H1 (cell line): ENCODE data around the gene SNX30. TPM values are rescaled to one million over a fixed set of nuclear protein-coding genes. Genes with fewer than 3 reads are reported as not detected.

Experiments
- CTCF ChIA-PET: fragments of 300-600 bp; sonication (Branson Sonifier 250); formaldehyde crosslinking; loops from one replicate; lab custom pipeline; 2021; ENCODE audit not compliant: partially characterized antibody; lab: Charles Lee
- POLR2A ChIA-PET: fragments of 300-600 bp; sonication (Branson Sonifier 250); formaldehyde crosslinking; loops from one replicate; lab custom pipeline; 2021; ENCODE audit warnings: inconsistent platforms; ENCODE audit not compliant: partially characterized antibody; lab: Charles Lee
- DNase-seq, 2 experiments: peaks; one replicate each; pipeline versions ENCODE4 v3.0.0 to v3.0.0-alpha.2; 2010 to 2022; ENCODE audit warnings: low spot score in 2 of 2, low read depth in 1 of 2, mixed read lengths in 1 of 2
- FAIRE-seq: peaks from 2 replicates; lab custom pipeline; 2011; peaks lifted over from hg19 to GRCh38; lab: Jason Lieb, UNC
- H2AFZ ChIP-seq: 2 replicates; pipeline ENCODE4 v1.8.1; 2012; ENCODE audit warnings: low read length, inconsistent platforms
- H2AK5ac ChIP-seq: 2 replicates; pipeline ENCODE4 v1.6.1; 2013; ENCODE audit warnings: low read depth, low read length
- H2BK120ac ChIP-seq: replicated peaks from 2 replicates; pipeline ENCODE3; 2013; ENCODE audit warnings: low read depth, low read length, inconsistent platforms
- H2BK12ac ChIP-seq: 2 replicates; pipeline ENCODE4 v1.6.1; 2013; ENCODE audit warnings: low read depth, low read length
- H2BK15ac ChIP-seq: 2 replicates; pipeline ENCODE4 v1.6.1; 2013; ENCODE audit warnings: low read length
- H2BK20ac ChIP-seq: 2 replicates; pipeline ENCODE4 v1.6.1; 2013; ENCODE audit warnings: low read length
- H2BK5ac ChIP-seq: 2 replicates; pipeline ENCODE4 v1.6.1; 2013; ENCODE audit warnings: low read depth, low read length
- H3K14ac ChIP-seq: 2 replicates; pipeline ENCODE4 v1.6.1; 2013; ENCODE audit warnings: inconsistent platforms; ENCODE audit not compliant: insufficient read length
- H3K18ac ChIP-seq: 2 replicates; pipeline ENCODE4 v1.6.1; 2013; ENCODE audit warnings: low read length; ENCODE audit errors: extremely low read depth
- H3K23ac ChIP-seq: 2 replicates; pipeline ENCODE4 v1.6.1; 2013; ENCODE audit warnings: inconsistent platforms; ENCODE audit not compliant: insufficient read length
- H3K23me2 ChIP-seq: 2 replicates; pipeline ENCODE4 v1.6.1; 2013; ENCODE audit warnings: low read depth, low read length
- H3K27ac ChIP-seq: 2 replicates; pipeline ENCODE4 v1.6.1; 2011; ENCODE audit warnings: low read depth, low read length, inconsistent platforms
- H3K27me3 ChIP-seq, 4 experiments: replicated peaks in 1 of 4; 1 replicate in 1 of 4; 2 replicates in 3 of 4; pipeline versions ENCODE4 v1.6.1 to v1.8.1; 2011 to 2013; ENCODE audit warnings: low read length in 3 of 4, mild to moderate bottlenecking in 3 of 4, inconsistent platforms in 2 of 4, mixed read lengths in 2 of 4, moderate library complexity in 1 of 4; ENCODE audit not compliant: control insufficient read depth in 3 of 4, insufficient read depth in 3 of 4; ENCODE audit errors: extremely low read depth in 1 of 4
- H3K36me3 ChIP-seq, 4 experiments: 2 replicates each; pipeline versions ENCODE4 v1.6.1 to v1.8.1; 2011 to 2013; ENCODE audit warnings: mild to moderate bottlenecking in 4 of 4, low read length in 3 of 4, moderate library complexity in 2 of 4, control low read depth in 1 of 4, inconsistent platforms in 1 of 4; ENCODE audit not compliant: insufficient read depth in 4 of 4, control insufficient read depth in 2 of 4
- H3K4ac ChIP-seq: replicated peaks from 2 replicates; pipeline ENCODE3; 2013; ENCODE audit warnings: low read length, low read depth, mixed read lengths, inconsistent platforms; ENCODE audit not compliant: insufficient read length
- H3K4me1 ChIP-seq, 4 experiments: replicated peaks in 1 of 4; 1 replicate in 1 of 4; 2 replicates in 3 of 4; pipeline versions ENCODE4 v1.6.1 to v1.8.1; 2011 to 2013; ENCODE audit warnings: low read length in 3 of 4, inconsistent platforms in 2 of 4, mixed read lengths in 1 of 4; ENCODE audit not compliant: insufficient read depth in 4 of 4, control insufficient read depth in 3 of 4
- H3K4me2 ChIP-seq, 2 experiments: 2 replicates each; pipeline versions ENCODE4 v1.6.1 to v1.8.1; 2011 to 2013; ENCODE audit warnings: low read depth in 2 of 2, low read length in 2 of 2, control low read depth in 1 of 2, inconsistent platforms in 1 of 2, mild to moderate bottlenecking in 1 of 2; ENCODE audit not compliant: insufficient read depth in 1 of 2
- H3K4me3 ChIP-seq, 4 experiments: fragments of 200-600, 300-600 bp in 1 of 4; sonication (generic), shearing (Covaris generic), sonication (Bioruptor Twin) in 1 of 4; 2 replicates each; pipeline versions ENCODE4 v1.5.1 to v1.8.1; 2011 to 2016; ENCODE audit warnings: low read length in 4 of 4, low read depth in 3 of 4, control low read depth in 2 of 4, inconsistent platforms in 2 of 4, mild to moderate bottlenecking in 2 of 4, mixed read lengths in 1 of 4, moderate library complexity in 1 of 4; ENCODE audit not compliant: insufficient read depth in 2 of 4; ENCODE audit errors: extremely low read depth in 1 of 4
- H3K56ac ChIP-seq: replicated peaks from 2 replicates; pipeline ENCODE3; 2013; ENCODE audit warnings: low read depth, mild to moderate bottlenecking, mixed read lengths, low read length, inconsistent platforms; ENCODE audit not compliant: insufficient read length
- H3K79me1 ChIP-seq: 2 replicates; pipeline ENCODE4 v1.6.1; 2013; ENCODE audit warnings: low read depth, low read length, control low read depth
- H3K79me2 ChIP-seq, 2 experiments: 2 replicates each; pipeline versions ENCODE4 v1.6.1 to v1.8.1; 2012 to 2013; ENCODE audit warnings: low read length in 2 of 2, mild to moderate bottlenecking in 2 of 2, inconsistent platforms in 1 of 2; ENCODE audit not compliant: insufficient read depth in 2 of 2, control insufficient read depth in 1 of 2
- H3K9ac ChIP-seq, 4 experiments: replicated peaks in 1 of 4; 1 replicate in 1 of 4; 2 replicates in 3 of 4; pipeline versions ENCODE4 v1.6.1 to v1.8.1; 2011 to 2013; ENCODE audit warnings: low read depth in 3 of 4, low read length in 3 of 4, control low read depth in 2 of 4, mild to moderate bottlenecking in 2 of 4, moderate library complexity in 2 of 4, inconsistent platforms in 1 of 4; ENCODE audit errors: extremely low read depth in 1 of 4
- H3K9me3 ChIP-seq, 2 experiments: 2 replicates each; pipeline versions ENCODE4 v1.6.1 to v1.8.1; 2012 to 2013; ENCODE audit warnings: mild to moderate bottlenecking in 2 of 2, moderate library complexity in 2 of 2, control low read depth in 1 of 2, inconsistent platforms in 1 of 2, low read depth in 1 of 2, low read length in 1 of 2, mixed read lengths in 1 of 2; ENCODE audit not compliant: insufficient read depth in 2 of 2
- H4K20me1 ChIP-seq, 2 experiments: replicated peaks in 1 of 2; 2 replicates each; pipeline versions ENCODE3 to v1.8.1; 2011 to 2013; ENCODE audit warnings: inconsistent platforms in 2 of 2, low read length in 2 of 2, mild to moderate bottlenecking in 1 of 2; ENCODE audit not compliant: insufficient read depth in 2 of 2, control insufficient read depth in 1 of 2
- H4K5ac ChIP-seq: 2 replicates; pipeline ENCODE4 v1.6.1; 2013; ENCODE audit warnings: low read length, low read depth, mixed read lengths, inconsistent platforms; ENCODE audit not compliant: insufficient read length
- H4K8ac ChIP-seq: 2 replicates; pipeline ENCODE4 v1.8.0; 2013; ENCODE audit warnings: mild to moderate bottlenecking, moderate library complexity, low read length, inconsistent platforms; ENCODE audit not compliant: insufficient read depth; ENCODE audit errors: extremely low read depth
- H4K91ac ChIP-seq: replicated peaks from 2 replicates; pipeline ENCODE3; 2013; ENCODE audit warnings: low read length, mixed read lengths, inconsistent platforms; ENCODE audit not compliant: insufficient read length
- CBX8 ChIP-seq: fragments of 300-800, 300-1000 bp; sonication (generic); IDR thresholded peaks from 2 replicates; pipeline ENCODE4 v1.7.1; 2016; ENCODE audit warnings: low read depth, low read length, borderline replicate concordance
- NRF1 ChIP-seq: IDR thresholded peaks from 2 replicates; pipeline ENCODE4 v1.6.1; 2011; ENCODE audit warnings: mild to moderate bottlenecking, low read depth, low read length, improper control_type of control experiment
- PHF8 ChIP-seq: fragments of 200-600 bp; sonication (generic); conservative IDR thresholded peaks from 2 replicates; pipeline ENCODE4 v1.7.1; 2012; ENCODE audit warnings: low read depth, mild to moderate bottlenecking, inconsistent platforms, low read length, moderate library complexity
- SP1 ChIP-seq: IDR thresholded peaks from 2 replicates; pipeline ENCODE4 v1.6.1; 2011; ENCODE audit warnings: low read depth, low read length
- SP4 ChIP-seq: IDR thresholded peaks from 2 replicates; pipeline ENCODE4 v1.6.1; 2012; ENCODE audit warnings: low read length, inconsistent platforms
- WGBS, 2 experiments: shearing (Covaris generic) in 1 of 2; methylation state at CpG; one replicate each; pipeline versions ENCODE4 v1.1.6 to v1.1.7; 2013 to 2015; ENCODE audit warnings: low lambda C conversion rate in 2 of 2, mixed read lengths in 2 of 2, inconsistent platforms in 1 of 2, low coverage in 1 of 2, missing lambda C conversion rate in 1 of 2; ENCODE audit not compliant: insufficient replicate concordance in 2 of 2, insufficient coverage in 1 of 2, insufficient read length in 1 of 2; ENCODE audit errors: extremely low coverage in 1 of 2, missing lambda C conversion rate in 1 of 2; 5-methylcytosine and 5-hydroxymethylcytosine counted together
- polyA plus RNA-seq, 7 experiments: library from polyadenylated mRNA; depleted of rRNA in 3 of 7; stranded (reverse) in 5 of 7; unstranded in 2 of 7; fragments of >200 nt in 5 of 7; fragments of 200-250 nt in 2 of 7; gene quantifications; 1 replicate in 5 of 7; 2 replicates in 1 of 7; 4 replicates in 1 of 7; pipeline versions ENCODE4 v1.2.1 to v1.2.3, GENCODE V29; 2011 to 2013; ENCODE audit warnings: missing spikeins in 2 of 7, mixed read lengths in 2 of 7
- total RNA-seq: library from RNA; stranded (reverse); fragmentation: NEBNext Ultra II Directional; extraction: Animal tissue kit (Norgen Biotek cat#: 25700); gene quantifications from 2 replicates; pipeline ENCODE4 v1.2.1, GENCODE V29; 2021

Gene SNX30
- total and polyA plus RNA-seq, 2 of the 8 experiments (the other 6 are each of a cell fraction or from before 2014, with no cell fraction given): 4.0 to 12.2 TPM

GRCh38 chr9:112795921-112796320, 45.4 kb downstream of the SNX30 start:
- 0 out of 2 replicates have a peak, but pooled peaks cover 1% of the 10 kb centered on the region for H3K23me2 ChIP-seq
- H3K4ac ChIP-seq: no peak overlapping the region
- WGBS, 2 experiments: 61% methylated on average over 4 of the region's 4 CpGs; no CpG with 5 or more reads in 1 of the 2 experiments
- H4K20me1 ChIP-seq: peaks cover 1 to 3% of the 10 kb centered on the region in 2 experiments
- H3K9ac ChIP-seq: no peak overlapping the region
- no peaks in the 10 kb centered on the region for H3K4me1 ChIP-seq
- H3K4me3 ChIP-seq: no peak overlapping the region
- no peak for FAIRE-seq
- H2BK20ac ChIP-seq: no peak overlapping the region
- CTCF ChIA-PET: interaction anchor here (0.5 to 1.0 kb wide), 4 partner anchors 24 to 248 kb away, joined by 3 read pairs; no protein-coding TSS in a partner anchor
- no peak overlapping the region; the same call in 1 of the 2 replicates for H2BK5ac ChIP-seq
- no peak overlapping the region for H2AFZ ChIP-seq
- no peak overlapping the region for H3K23ac ChIP-seq
- no peak overlapping the region for H3K27ac ChIP-seq
- H4K8ac ChIP-seq: no peak overlapping the region
- no peak overlapping the region for H3K14ac ChIP-seq
- no peak overlapping the region for H3K56ac ChIP-seq
- H3K4me2 ChIP-seq: no peak overlapping the region
- H3K18ac ChIP-seq: no peak overlapping the region
- no peaks in the 10 kb centered on the region for H3K79me2 ChIP-seq
- H2BK120ac ChIP-seq: no peak overlapping the region
- H3K79me1 ChIP-seq: no peaks in the 10 kb centered on the region
- H3K9me3 ChIP-seq: no peaks in the 10 kb centered on the region; a peak in 1 of 4 replicates
- H2BK12ac ChIP-seq: no peak overlapping the region
- H3K36me3 ChIP-seq: no peaks in the 10 kb centered on the region
- no peak overlapping the region for H2AK5ac ChIP-seq
- no peak overlapping the region for H4K91ac ChIP-seq
- no peaks in the 10 kb centered on the region for H3K27me3 ChIP-seq
- DNase-seq: no peak
- H4K5ac ChIP-seq: no peak overlapping the region
- POLR2A ChIA-PET: interaction anchor here (0.6 to 1.5 kb wide), 2 partner anchors 10 to 12 kb away, joined by 4 read pairs; no protein-coding TSS in a partner anchor
- H2BK15ac ChIP-seq: no peak overlapping the region
- TF ChIP-seq SP1: no peak
- TF ChIP-seq NRF1: no peak
- no peak for TF ChIP-seq SP4
- TF ChIP-seq PHF8: no peak
- TF ChIP-seq CBX8: no peak
